ENCODE results near the gene ENTPD2.

GRCh38 chr9:137001857-137002645, 51.8 kb downstream of the ENTPD2 start:
- TF ChIP-seq CTCF (tag by site-specific recombination; IDR thresholded peaks at IDR 0.05) (no peak), REST (tag by site-specific recombination; IDR thresholded peaks at IDR 0.05) (no peak), ZNF433 (tag by site-specific recombination; IDR thresholded peaks at IDR 0.05; ENCODE audit: low read depth) (no peak), KLF16 (tag by site-specific recombination; IDR thresholded peaks at IDR 0.05) (no peak), MEIS1 (CRISPR knock-in tag; IDR thresholded peaks at IDR 0.05; ENCODE audit: borderline replicate concordance) (no peak)
